WERI-Rb-1 (cell line): ENCODE measurements around the gene PNKD.

ENCODE experiments used
- DNase-seq: peaks from one replicate; pipeline ENCODE4 v3.0.0-alpha.2; 2020
- H3K27ac ChIP-seq: fragments of 250-450 bp; sonication (Bioruptor Pico); 2 replicates; pipeline ENCODE4 v1.5.1; 2020; ENCODE audit warnings: mild to moderate bottlenecking, moderate library complexity
- H3K27me3 ChIP-seq: fragments of 250-450 bp; sonication (Bioruptor Pico); 2 replicates; pipeline ENCODE4 v1.5.1; 2021; ENCODE audit warnings: mild to moderate bottlenecking, low read depth, moderate library complexity; ENCODE audit not compliant: insufficient read depth, severe bottlenecking
- H3K36me3 ChIP-seq: fragments of 250-450 bp; sonication (Bioruptor Pico); 2 replicates; pipeline ENCODE4 v1.5.1; 2020; ENCODE audit warnings: mild to moderate bottlenecking, moderate library complexity
- H3K4me3 ChIP-seq: 2 replicates; pipeline ENCODE4 v1.5.1; 2011; ENCODE audit warnings: low read depth, mild to moderate bottlenecking, control low read depth, low read length
- H3K9me3 ChIP-seq: fragments of 250-450 bp; sonication (Bioruptor Pico); 2 replicates; pipeline ENCODE4 v1.5.1; 2021; ENCODE audit warnings: mild to moderate bottlenecking, moderate library complexity; ENCODE audit not compliant: severe bottlenecking
- CTCF ChIP-seq: IDR thresholded peaks from 2 replicates; pipeline ENCODE4 v1.5.1; 2011; ENCODE audit warnings: low read depth, mild to moderate bottlenecking, control low read depth, inconsistent platforms, low read length

The PNKD gene

GRCh38 chr2:218357236-218358177 lies 87.2 kb downstream of the PNKD start:
- Histone ChIP-seq H3K27me3 (no peaks in the 10 kb centered on the region), H3K9me3 (no peaks in the 10 kb centered on the region), H3K4me3 (no peak overlapping the region), H3K27ac (no peak overlapping the region), H3K36me3 (no peaks in the 10 kb centered on the region)
- TF ChIP-seq CTCF = no peak
- DNase-seq = no peak

GRCh38 chr2:218360453-218360852 lies 90.1 kb downstream of the PNKD start:
- Histone ChIP-seq H3K4me3 (no peak overlapping the region), H3K9me3 (no peaks in the 10 kb centered on the region), H3K27ac (no peak overlapping the region), H3K27me3 (no peaks in the 10 kb centered on the region), H3K36me3 (no peaks in the 10 kb centered on the region)
- DNase-seq = no peak
- TF ChIP-seq CTCF = no peak

- DNase-seq = no peak
- no peak for TF ChIP-seq CTCF
- no peaks in the 10 kb centered on the region for H3K27me3 ChIP-seq
- H3K36me3 ChIP-seq = no peaks in the 10 kb centered on the region
- H3K9me3 ChIP-seq = peaks cover 3% of the 10 kb centered on the region
- H3K27ac ChIP-seq = no peak overlapping the region
- no peak overlapping the region for H3K4me3 ChIP-seq
These were observed 92.3 kb downstream of the PNKD start for GRCh38 chr2:218362606-218363005.

GRCh38 chr2:218363736-218364135 lies 93.4 kb downstream of the PNKD start:
- peaks cover 3% of the 10 kb centered on the region for H3K9me3 ChIP-seq
- no peaks in the 10 kb centered on the region for H3K27me3 ChIP-seq
- DNase-seq = no peak
- no peaks in the 10 kb centered on the region for H3K36me3 ChIP-seq
- no peak overlapping the region for H3K27ac ChIP-seq
- no peak for TF ChIP-seq CTCF
- no peak overlapping the region for H3K4me3 ChIP-seq

- Histone ChIP-seq H3K4me3 (no peak overlapping the region), H3K36me3 (no peaks in the 10 kb centered on the region), H3K27me3 (no peaks in the 10 kb centered on the region), H3K9me3 (peaks cover 3% of the 10 kb centered on the region), H3K27ac (no peak overlapping the region)
- DNase-seq = no peak
- TF ChIP-seq CTCF = no peak
These were observed 93.9 kb downstream of the PNKD start for GRCh38 chr2:218364196-218364595.
